GM13976 (cell line): ENCODE data around the gene NAA38.

Experiments
- DNase-seq: peaks from one replicate; pipeline ENCODE4 v3.0.0; 2012; ENCODE audit warnings: low spot score
- in situ Hi-C: fragments of 300-500 bp; cut with MboI; formaldehyde crosslinking; loops from one replicate; pipeline ENCODE4 v1.12.0; 2022; ENCODE audit warnings: low sequenced_read_pairs, mixed read lengths, inconsistent platforms; ENCODE audit not compliant: unreplicated experiment
- TF ChIP-seq, protein P1 (sequence below): IDR thresholded peaks from 2 replicates; pipeline ENCODE4 v1.5.1; 2012; ENCODE audit warnings: borderline replicate concordance, mild to moderate bottlenecking; ENCODE audit not compliant: insufficient read depth; ENCODE audit errors: extremely low read depth, missing control alignments, control extremely low read depth

NAA38 gene, protein sequence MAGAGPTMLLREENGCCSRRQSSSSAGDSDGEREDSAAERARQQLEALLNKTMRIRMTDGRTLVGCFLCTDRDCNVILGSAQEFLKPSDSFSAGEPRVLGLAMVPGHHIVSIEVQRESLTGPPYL

DNA sequence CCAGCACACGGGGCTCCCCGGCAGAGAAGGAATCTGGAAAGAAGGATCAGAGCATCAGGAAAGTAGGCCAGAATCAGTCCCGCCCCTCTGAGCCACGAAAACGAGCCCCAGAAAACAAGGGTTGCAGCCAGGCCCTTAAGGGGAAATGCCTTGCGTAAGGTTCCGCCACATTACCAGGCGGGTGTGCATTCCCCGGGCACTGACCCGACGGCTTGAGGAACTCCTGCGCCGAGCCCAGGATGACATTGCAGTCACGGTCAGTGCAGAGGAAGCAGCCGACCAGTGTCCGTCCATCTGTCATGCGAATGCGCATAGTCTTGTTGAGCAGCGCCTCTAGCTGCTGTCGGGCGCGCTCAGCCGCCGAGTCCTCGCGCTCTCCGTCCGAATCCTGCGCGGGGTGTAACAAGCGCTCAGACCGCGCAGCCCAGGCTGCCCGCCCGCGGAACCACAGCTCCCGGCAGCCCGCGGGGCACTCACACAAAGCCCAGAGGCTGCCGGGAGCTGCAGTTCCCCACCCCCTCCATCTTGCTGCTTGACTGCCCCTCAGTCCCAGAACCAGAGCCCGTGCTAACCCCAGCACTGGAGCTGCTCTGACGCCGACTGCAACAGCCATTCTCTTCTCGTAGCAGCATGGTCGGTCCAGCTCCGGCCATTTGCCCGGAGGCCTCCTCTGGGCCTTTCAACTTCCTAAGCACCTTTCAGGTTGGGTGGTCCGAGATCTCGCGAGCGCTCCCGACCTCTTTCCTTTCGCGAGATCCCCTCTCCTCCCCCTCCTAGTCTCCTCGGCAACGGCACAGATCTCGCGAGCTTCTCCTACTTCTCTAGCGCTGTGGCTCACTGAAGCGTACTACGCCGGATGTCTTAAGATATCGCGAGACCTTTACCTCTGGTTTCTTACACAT is at the start of gene NAA38:
TSS of gene NAA38 (minus strand) at position 749 of the 902 bp plus-strand sequence. CDS start at position 653, 96 bp downstream.
- peak; percentile 94 for DNase-seq
- in situ Hi-C loops, result no loop called here
- TF ChIP-seq, protein P1, sequence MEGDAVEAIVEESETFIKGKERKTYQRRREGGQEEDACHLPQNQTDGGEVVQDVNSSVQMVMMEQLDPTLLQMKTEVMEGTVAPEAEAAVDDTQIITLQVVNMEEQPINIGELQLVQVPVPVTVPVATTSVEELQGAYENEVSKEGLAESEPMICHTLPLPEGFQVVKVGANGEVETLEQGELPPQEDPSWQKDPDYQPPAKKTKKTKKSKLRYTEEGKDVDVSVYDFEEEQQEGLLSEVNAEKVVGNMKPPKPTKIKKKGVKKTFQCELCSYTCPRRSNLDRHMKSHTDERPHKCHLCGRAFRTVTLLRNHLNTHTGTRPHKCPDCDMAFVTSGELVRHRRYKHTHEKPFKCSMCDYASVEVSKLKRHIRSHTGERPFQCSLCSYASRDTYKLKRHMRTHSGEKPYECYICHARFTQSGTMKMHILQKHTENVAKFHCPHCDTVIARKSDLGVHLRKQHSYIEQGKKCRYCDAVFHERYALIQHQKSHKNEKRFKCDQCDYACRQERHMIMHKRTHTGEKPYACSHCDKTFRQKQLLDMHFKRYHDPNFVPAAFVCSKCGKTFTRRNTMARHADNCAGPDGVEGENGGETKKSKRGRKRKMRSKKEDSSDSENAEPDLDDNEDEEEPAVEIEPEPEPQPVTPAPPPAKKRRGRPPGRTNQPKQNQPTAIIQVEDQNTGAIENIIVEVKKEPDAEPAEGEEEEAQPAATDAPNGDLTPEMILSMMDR, result peak; percentile 56

DNA sequence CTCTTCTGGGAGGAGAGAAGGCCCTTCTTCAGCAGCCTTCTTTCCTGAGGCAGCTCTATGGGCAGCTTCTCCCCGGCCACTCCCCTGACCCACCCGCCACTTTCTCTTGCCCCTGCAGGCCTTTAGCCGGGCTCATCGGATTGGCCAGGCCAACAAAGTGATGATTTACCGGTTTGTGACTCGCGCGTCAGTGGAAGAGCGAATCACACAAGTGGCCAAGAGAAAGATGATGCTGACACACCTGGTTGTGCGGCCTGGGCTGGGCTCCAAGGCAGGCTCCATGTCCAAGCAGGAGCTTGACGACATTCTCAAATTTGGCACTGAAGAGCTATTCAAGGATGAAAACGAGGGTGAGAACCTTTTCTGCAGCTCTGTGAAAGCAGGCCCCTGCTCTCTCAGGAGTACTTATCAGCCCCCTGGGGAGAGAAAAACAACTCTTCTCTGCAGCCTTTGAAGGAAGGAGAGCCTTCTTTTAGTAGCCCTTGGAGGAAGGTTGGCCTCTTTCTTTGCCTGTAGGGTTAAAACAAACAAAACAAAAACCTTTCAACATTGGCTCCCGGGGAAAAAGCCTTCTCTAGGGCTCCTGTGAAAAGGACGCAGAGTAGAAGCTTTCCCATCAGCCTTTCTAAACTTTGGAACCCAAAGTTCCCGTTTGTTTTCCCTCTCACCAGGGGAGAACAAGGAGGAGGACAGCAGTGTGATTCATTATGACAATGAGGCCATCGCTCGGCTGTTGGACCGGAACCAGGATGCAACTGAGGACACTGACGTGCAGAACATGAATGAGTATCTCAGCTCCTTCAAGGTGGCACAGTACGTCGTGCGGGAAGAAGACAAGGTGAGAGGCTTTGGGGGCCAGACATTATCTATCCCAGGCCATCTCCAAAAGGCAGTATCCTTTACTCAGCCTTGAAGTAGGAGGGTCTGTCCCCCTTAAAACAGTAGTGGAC is 46.1 kb upstream of the NAA38 start:
- in situ Hi-C loops, result no loop called here
- TF ChIP-seq, protein P1, result no peak
- no peak for DNase-seq

DNA sequence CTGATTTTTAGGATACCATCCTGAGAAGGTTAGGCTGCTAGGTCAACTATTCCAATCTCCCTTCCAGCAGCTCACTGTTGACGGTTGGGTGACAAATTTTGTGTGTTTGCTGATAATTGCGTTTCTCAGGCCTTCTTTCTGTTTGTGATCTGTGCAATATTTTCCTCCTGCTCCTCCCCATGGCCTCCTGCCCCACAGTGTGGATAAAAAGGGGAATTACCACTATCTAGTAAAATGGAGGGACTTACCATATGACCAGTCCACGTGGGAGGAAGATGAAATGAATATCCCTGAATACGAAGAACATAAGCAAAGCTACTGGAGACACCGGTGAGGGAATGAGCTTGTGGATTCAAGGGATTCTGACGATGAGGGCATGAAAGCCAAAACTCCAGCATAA is 40.4 kb upstream of the NAA38 start:
- in situ Hi-C loops, result no loop called here
- TF ChIP-seq, protein P1, result peak; percentile 15
- DNase-seq, result no peak

DNA sequence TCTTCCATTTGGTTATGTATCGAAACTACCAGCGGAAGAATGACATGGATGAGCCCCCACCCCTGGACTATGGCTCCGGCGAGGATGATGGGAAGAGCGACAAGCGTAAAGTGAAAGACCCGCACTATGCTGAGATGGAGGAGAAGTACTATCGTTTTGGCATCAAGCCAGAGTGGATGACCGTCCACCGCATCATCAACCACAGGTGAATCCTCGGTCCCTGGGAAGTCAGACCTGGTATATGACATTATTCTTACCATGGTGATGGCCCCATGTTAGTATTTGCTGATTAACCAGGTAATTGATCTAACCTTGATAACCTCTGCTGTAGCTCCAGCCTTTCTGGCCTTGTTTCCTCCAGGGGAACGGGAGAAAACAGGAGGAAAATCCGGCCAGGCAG is 39.7 kb upstream of the NAA38 start:
- TF ChIP-seq, protein P1, result no peak
- no peak for DNase-seq
- in situ Hi-C loops, result no loop called here

DNA sequence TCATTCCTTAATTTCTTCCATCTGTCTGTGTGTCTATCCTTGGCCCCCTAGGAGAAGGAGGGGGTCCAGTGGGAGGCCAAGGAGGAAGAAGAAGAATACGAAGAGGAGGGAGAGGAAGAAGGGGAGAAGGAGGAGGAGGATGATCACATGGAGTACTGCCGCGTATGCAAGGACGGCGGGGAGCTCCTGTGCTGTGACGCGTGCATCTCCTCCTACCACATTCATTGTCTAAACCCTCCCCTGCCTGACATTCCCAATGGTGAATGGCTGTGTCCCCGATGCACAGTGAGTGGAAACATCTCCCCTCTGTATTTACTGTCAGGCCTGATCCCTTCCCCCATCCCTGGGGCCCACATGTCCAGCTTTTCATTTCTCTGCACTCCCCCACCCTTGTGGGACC is 37.5 kb upstream of the NAA38 start:
- in situ Hi-C loops, result no loop called here
- TF ChIP-seq, protein P1, result no peak

DNA sequence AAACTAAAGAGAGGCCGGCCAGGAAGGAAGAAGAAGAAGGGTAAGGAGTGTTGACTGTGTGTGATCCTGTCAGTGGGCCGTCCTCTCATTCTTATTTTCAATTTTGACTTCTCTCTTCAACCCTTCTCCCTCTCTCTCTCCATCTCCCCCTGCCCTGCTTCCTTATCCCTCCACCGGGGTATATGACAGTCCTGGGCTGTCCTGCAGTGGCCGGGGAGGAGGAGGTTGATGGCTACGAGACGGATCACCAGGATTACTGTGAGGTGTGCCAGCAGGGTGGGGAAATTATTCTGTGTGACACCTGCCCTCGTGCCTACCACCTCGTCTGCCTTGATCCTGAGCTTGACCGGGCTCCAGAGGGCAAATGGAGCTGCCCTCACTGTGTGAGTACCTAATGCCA is 36.9 kb upstream of the NAA38 start:
- in situ Hi-C loops, result no loop called here
- TF ChIP-seq, protein P1, result no peak
- DNase-seq, result no peak

More for the DNA sequence above, 37.5 kb upstream of the NAA38 start:
- no peak for DNase-seq
